Amniotic stem cell (primary cell): ENCODE measurements around the gene DYNLL2.
"Not testable (repeated sequence)": the region's sequence is repeated elsewhere in the genome, so short reads cannot be mapped to it uniquely, and the experiment has no call there.

Source experiments
- DNase-seq: peaks from one replicate; lab custom pipeline; 2025; lab: John Stamatoyannopoulos, UW

The DYNLL2 gene

DNA sequence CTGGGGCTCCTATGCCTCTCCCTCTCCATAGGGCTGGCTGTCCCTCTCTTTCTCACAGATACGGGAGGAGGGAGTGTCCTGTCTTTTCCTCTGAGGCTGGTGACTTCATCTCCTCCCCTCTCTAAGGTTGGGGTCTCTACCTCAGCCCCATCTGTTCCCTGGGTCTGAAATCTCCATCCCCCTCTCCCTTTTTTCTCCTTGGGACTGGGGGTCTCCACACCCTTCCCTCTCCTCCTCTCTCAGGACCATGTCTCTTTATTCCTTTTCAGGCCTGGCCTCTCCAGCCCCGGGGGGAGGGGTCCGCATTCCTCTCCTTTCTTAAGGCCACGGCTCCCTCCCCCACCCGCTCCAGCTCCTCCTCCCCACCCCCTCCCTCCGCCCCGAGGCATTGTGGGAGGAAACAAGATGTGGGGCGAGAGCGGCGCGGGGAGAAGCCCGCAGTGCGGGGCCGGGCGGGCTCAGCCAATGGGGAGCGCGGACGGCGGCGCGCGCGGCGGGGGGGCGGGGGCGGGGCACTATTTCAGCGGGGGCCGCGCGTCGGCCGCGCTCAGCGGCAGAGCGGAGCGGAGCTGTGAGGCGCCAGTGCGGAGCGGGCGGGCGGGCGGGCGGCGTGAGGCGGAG is at the start of gene DYNLL2:
Gene DYNLL2, plus strand, starts transcription at position 550 of the 621 bp plus-strand sequence. CDS start 3,672 bp downstream, outside the sequence.
- DNase-seq, result peak; percentile 66

DNA sequence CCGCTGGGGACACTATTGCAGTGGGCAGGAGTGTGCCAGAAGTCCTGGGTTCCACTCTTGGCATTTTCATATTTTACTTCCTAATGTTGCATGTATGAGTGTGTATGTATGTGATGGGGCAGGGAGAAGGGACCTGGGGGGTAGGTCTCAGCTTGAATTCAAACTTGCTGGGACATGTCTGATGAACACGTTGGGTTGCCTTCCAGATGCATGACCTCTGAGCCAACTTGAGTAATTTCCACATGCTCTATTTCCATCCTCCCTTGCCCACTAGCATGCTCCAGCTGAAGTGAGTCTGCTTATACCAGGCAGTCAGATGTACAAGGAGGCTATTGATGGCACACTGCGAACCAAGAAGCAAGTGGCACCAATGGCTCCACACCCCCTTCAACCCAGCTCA is 43.2 kb upstream of the DYNLL2 start:
- DNase-seq, result no peak

DNA sequence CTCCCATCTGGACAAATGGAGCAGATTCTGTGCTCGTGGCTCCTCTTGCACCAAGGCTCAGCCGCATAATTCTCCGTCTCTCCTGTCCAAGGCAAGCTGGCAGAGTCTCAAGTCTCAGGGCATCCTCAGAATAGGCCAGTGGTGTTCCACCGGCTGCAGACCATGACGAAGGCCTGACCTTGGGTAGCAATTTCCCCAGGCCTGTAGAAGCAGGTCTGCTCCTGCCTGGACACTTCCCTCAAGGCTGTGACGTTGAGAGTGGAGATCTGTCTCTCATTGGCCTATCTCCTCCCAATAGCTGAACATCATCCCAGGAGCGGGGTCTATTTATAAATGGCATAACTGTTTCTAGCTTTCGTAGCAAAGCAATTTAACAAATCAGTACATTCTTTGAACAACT is 42.8 kb upstream of the DYNLL2 start:
- no peak for DNase-seq

DNA sequence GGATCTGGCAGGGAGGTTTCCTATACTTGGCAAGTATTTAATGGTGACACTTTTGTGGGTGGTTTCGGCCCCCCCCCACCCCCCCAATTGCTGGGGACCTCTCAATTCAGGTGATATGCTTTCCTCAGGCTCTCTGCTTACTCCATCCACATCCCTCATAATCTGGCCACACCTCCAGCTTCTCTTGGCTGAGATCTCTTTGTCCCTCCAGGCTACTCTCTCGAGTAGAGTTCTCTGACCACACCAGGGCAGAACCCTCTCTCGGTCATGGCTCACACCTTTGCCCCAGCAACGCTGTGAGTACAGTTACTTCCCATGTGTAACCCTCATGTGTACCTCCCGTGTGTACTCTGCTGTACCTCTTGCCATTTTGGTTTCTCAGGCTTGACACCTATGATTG is 42.1 kb upstream of the DYNLL2 start:
- no peak for DNase-seq

DNA sequence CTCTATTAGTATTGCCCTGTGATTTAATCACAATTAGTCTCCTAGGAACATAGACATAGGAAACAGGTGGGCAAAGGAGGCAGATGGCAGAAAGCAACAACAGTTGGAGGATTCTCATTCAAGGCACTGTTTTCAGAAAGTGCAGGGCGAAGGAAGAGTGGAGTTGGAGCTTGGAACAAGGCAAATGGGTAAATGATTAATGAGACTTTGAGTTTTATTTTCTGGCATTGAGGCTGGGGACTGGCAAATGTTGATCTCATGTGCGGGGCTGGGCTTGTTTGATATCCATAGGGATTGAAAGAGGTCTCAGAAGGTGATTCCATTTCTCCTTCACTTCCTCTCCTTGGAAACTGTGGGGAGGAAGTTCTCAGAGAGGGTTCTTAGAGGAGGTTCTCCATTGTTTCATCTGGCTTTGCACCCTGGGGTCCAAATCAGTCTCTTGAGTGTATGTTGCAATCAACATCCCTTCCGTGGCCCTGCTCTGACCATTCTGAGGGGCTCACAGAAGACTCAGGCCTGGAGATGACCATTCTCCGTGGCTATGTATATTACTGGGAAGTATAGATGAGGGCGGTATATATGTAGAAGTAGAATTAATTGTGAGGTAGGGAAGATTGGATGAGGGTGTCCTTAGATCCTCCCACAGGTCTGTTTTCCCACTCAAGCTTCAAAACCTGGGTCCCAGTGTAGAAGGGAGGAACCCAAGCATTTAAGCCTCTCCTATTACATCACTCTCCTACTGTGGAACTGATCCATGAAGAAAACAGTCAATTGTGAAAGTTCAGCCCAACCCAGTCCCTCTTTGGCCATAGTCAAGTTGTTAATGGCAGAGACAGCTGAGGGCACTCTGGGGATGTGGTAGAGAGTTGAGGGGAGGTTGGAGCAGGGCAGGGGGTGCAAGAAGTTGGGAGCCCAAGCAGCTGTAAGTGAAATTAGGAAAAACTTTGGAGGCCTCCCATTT is 39.7 kb upstream of the DYNLL2 start:
- DNase-seq, result no peak

DNA sequence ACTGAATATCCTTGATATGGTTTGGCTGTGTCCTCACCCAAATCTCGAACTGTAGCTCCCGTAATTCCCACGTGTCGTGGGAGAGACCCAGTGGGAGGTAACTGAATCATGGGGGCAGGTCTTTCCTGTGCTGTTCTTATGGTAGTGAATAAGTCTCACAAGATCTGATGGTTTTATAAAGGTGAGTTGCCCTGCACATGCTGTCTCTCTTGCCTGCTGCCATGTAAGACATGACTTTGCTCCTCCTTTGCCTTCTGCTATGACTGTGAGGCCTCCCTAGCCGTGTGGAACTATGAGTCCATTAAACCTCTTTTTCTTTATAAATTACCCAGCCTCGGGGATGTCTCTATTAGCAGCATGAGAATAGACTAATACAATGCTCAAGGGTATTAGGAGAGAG is 39.0 kb upstream of the DYNLL2 start:
- not testable (repeated sequence) for DNase-seq

DNA sequence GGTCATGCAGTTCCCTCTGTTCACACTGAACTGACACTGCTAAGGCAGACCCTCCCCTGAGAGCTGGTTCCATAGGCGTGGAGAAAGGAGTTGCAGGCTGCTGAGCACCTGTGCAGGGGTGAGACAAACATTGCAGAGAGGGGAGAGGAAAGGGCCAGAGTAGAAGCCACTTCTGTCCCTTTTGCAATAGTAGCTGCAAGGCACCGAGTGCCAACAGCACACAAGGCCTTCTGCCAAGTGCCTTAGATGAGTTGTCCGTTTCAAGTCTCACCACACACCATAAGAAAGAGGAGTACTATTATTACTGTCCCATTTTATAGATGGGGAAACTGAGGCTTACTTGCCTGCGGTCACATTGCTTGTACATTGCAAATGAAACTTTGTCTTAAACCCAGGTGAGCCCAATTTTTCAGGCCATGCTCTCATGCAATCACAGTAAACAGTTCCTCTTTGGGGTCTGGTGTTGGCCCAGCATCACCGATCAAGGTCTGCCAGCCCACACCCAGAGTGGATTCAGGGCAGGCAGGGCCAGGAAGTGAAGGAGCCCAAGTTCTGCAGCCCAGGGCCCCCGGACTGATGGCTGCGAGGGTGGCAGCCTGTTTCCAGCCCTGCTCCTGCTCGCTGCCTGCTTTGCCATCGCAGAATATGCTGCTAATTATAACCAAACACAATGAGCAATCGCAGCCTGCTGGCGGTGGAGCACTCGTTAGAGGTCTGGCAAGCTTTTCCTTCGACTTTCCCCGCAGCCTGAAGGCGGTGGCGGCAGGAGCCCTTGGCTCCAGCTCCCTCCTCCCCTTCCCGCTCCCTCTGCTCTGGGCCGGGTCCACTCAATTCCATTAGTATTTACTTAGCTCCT is 36.8 kb upstream of the DYNLL2 start:
- no peak for DNase-seq

DNA sequence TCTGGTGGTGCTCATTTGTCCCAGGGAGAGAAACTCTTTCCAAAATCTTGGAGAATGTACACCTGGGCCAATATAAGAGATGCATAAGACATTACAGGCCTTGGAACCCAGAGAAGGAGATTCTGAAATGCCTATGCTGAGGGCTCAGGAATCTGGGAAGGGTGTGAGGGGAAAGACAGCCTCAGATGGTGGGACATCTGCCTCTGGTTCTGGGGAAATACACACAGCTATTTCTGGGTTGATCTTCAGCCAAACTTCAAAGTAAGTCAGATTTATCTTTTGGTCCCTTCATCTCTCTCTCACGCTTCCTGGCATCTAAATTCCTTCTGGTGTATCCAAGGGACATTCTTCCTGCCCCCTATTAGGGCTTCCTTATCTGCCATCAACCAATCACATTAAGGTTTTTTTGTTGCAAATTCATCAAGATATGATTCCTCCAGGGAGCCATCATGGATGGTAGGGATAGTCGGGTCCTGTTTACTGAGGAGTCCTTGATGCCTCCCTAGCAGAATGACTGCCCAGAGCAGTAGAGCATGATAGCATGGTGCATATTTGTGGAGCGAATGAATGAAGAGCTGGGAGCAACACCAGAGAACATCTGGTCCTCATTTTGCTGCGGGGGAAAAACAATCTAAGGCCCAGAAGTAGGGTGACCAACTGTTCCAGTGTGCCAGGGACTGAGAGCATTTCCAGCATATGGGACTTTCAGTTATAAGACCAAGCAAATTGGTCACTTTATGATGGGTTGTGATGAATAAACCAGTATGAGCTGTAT is 35.7 kb upstream of the DYNLL2 start:
- DNase-seq, result no peak

DNA sequence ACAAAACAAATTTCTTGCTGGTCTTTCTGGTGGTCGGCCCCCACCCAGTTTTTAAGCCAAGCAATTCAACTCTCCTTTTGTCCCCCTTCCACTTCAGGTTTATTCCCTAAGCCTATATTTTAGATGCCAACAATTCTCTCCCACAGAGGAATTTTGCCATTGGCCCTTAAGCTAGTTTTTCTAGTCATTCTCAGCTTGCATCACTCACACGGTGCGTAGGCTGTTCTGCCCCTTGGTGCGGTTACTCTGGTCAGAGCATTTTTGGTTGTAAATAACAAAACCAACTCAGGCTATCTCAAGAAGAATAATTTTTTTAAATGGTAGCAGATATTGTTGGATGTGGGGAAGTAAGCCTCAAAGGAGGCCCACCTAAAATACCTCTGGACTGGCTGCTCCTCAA is 33.7 kb upstream of the DYNLL2 start:
- no peak for DNase-seq

DNA sequence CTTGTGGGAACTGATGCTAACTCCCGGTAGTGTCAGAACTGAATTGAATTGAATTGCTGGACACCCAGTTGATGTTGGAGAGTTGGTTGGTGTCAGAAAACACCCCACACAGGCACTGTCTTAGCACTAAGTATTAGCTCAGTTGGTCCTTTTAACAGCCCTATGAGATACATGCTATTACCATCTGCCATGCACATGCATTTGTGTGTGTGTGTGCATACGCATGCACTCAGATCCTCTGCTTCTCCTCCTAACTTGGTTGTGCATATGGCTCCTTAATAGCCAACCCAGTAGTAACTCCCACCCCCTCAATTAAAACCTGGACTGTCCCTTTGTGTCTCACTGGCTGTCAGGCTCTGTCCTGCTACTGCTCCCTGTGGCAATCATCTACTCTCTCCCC is 32.3 kb upstream of the DYNLL2 start:
- DNase-seq, result no peak

DNA sequence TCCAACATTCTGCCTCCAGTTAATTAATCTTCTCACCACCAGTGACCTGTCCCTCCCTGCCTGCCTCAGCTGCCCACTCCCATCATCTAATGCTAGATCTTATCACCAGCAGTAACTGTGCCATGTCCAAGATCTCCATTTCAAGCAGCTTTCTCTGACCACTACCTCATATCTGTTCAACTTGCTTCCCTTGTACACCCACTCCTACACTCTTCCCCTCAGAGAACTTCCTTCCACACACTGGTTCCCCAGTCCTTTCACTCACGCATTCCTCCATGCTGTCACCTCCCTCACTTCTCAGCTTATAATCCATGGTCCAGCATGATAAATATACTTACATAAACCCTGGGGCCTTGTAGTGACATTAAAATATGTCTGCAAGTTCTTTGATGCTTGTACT is 31.8 kb upstream of the DYNLL2 start:
- DNase-seq, result no peak

DNA sequence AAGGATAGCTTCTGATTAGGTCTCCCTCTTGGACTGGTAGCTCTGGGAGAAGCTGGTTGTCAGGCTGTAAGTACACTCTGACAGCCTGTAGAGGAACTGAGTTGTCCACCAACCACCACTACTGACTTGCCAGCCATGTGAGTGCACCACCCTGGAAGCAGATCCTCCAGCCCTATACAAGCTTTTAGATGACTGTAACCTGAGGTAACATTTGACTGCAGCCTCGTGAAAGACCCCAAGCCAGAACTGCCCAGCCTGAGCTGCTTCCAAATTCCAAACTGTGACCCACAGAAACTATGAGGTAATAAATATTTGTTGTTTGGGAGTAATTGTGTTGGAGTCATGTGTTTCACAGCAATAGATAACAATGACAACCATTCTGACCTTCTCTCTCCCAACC is 30.8 kb upstream of the DYNLL2 start:
- no peak for DNase-seq

DNA sequence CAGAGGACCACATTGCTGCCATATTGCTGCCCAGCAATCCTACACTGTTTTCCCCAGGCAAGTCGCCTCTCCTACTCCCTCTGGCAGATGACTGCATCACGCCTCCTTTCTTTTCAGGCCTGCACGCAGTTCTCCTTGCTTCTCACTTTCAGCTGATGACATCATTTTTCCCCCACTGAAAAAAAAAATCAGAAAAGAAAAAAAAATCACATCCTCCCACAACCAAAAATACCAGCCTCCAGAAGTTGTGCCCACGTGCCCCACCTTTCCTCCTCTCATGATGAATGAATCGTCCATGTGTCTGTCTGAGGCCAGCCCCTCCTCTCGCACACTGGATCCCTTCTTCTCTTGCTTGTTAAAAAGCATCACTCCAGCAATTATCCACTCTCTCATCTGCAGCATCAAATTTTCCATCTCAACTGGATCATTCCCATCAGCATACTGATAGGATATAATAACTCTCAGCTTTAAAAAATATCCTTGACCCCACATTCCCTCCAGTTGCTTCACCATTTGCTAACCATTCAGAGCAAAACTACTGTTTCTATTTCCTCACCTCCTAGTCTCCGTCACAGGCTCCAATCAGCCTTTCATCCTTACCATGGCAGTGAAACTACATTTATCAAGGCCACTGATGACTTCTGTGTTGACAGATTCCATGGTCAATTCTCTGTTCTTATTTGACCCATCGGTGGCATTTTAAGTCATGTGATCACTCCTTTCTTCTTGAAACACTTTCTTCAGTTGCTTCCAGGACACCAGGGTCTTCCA is 30.1 kb upstream of the DYNLL2 start:
- DNase-seq, result no peak

DNA sequence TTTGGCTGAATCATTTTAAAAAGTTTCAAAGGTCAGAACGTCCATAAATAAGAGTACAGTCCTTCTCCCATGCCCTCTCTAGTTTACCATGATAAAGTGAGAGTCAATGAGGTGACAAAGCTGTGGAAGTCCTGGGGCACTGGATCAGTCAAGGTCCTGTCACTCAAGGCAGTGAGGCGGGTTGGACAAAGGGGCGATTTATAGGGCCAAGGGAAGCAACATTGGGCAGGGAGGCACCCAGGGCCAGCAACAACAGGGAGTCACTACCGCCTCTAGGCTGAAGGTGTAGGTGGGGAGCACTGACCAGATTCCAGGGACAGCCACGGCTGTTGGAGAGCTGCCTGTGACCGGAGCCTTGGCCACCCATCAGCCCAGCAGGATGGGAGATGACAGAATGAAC is 28.6 kb upstream of the DYNLL2 start:
- no peak for DNase-seq

DNA sequence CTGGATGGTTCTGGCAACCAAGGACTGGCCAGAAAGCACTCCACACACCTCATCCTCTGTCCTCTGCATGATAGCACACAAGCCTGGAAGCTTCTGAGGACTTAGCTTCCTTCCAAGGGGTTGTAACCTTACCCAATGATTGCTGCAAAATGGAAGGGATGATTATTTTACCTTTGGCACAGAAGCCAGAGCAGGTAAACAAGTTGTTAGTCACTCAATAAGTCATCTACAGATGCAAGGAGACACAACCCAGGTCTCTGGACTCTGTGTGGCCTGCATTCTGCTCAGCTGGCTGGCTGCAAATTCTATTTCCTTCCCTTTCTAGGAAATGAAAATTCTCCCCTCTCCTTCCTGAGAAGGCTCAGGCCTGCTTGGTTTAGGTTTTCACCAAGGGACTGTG is 26.7 kb upstream of the DYNLL2 start:
- DNase-seq, result no peak

DNA sequence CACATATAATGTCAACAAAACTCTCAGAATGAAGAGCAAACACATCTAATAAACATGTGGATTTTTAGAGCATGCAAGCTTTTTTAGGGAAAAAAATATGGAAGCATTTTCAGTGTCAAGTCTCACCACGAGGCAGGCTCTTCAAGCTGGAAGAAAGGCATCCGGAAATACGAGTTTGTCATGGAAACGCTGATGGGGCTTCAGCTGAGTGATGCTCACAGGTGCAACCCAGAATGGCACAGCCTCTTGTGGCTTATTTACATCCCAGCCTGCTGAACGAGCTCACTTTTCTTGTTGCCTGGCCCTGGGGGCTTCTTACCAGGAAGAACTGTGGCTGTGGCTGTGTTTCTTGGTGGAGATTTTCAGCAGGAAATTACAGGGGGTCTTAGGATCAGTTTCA is 24.1 kb upstream of the DYNLL2 start:
- DNase-seq, result no peak

DNA sequence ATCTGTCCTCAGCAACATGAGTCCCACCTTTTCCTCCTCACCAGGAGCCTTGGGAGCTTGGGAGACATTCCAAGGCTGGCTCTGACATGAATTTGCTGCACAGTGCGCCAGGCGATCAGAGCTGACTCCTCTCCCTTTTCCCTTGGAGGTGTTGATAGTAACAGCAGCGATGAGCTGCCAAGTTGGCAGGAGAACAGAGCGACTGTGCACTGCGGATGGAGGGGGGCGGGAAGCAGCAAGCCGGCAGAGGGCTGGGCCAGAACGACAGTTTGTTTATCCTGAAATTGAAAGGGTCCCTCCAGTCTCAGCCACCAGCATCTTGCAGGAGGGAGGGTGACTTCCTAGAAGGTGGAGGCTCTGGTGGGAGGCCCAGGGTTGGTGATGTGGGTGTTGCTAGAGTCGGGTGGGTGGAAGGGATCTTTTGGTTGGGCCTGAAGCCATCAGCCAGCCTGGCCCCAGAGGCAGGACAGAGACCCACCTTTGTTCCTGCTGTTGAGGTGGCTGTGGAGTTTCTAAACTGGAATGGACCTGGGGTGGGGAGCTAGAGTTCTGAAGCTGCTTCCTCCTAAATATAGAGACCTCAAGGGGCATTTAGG is 22.5 kb upstream of the DYNLL2 start:
- DNase-seq, result no peak

DNA sequence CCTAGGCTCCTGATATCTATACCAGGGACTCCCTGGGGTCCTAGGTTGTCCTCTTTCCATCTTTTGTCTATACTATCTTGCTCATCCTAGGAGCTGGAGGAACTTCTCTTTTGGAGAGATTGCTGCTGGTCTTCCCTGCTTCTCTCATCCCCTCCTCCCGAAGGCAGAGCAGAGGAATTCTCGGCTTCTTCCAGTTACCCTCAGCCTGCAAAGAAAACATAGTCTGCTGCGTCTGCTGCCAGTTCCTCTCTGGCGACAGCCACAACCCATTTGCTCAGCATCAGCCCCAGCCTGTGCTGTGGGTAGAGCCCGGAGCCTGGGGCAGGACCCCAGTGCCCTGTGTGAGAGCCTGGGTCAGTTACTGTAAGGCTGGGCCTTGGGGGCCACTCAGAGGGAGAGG is 21.5 kb upstream of the DYNLL2 start:
- DNase-seq, result no peak

DNA sequence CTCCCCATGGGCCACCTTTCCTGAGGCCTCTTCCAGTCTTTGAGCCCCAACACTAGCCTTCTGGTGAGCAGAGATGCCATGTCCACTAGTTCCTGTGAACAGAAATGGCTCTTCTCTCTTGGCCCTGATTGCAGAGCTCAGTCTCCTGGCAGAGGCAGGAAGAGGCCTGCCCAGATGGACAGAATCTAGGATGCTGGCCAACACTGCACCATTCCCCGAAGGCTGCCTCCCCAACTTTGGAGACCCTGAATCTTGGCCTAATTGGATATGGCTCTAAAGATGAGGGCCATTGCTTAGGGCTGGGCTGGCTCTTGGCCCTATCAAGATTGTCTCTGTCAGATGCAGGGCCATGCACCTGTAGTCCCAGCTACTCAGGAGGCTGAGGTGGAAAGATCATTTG is 18.0 kb upstream of the DYNLL2 start:
- no peak for DNase-seq

DNA sequence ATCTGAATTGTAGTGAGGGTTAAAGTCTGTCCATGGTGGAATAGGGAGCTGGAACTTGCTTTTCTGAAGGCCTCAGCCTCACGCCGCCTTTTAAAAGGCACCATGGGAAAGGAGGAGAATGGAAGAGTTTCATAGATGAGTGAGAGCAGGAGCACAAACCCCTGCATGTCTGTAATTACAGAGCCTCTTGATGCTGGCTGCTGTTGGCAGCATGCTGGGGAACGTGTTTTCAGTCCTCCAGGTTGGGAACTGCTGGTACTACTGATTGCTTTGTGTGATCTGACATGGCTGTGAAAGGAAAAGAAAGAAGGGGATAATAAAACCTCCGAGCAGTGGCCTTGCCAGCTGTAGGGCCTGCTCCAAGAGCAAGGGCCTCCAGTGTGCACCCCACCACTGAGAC is 16.8 kb upstream of the DYNLL2 start:
- no peak for DNase-seq

DNA sequence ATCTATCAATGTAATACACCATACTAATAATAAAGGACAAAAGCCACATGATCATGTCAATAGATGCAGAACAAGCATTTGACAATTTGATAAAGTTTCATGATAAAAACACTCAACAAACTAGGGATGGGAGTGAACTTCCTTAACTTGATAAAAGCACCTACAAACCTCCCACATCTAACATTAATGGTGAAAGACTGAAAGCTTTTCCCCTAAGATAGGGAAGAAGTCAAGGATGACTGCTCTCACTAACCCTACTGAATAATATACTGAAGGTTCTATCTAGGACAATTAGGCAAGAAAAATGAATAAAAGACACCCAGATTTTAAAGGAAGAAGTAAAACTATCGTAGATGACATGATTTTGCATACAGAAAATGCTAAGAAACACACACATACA is 10.4 kb upstream of the DYNLL2 start:
- no peak for DNase-seq
